Right lobe of liver (tissue), 4 donors: ENCODE results near the gene IGSF10.

Experiments used
- POLR2A ChIP-seq: fragments of 450-650 bp; IDR thresholded peaks from one replicate; pipeline ENCODE4 v1.6.1; 2017; ENCODE audit warnings: antibody characterized with exemption, mild to moderate bottlenecking
- TF ChIP-seq, protein P1 (sequence below), 4 donors: fragments of 200-600 bp in 3 of 4; fragments of 450-650 bp in 1 of 4; IDR thresholded peaks; one replicate each; pipeline versions ENCODE4 v1.5.1 to v1.8.0; 2016 to 2022; ENCODE audit warnings: antibody characterized with exemption in 4 of 4, mild to moderate bottlenecking in 2 of 4
- donor health status: DM: no; HTN: no; CAD: no.
- donor health status: DM: no; HTN: no; CAD: no.
- donor health status: DM: no; HTN: yes; CAD: no.

DNA sequence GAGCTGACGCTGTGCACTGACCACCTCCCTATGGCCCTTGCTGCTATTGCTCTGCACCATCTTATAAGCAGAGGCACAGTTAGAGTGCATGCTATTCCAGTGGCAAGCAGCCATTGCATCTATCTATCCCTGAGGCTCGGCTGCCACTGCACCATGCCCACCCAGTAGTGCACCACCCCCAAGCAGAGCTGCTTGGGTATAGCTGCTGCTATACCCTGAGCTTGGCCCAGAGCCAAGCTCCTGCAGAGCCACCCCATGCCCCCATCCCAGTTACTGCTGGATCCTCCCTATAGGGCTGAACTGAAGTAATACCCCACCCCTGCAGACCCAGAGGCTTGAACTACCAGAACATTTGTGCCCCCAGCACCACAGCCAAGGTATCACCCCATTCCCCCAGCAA is 19.6 kb upstream of the IGSF10 start:
- no peak for TF ChIP-seq POLR2A
- TF ChIP-seq, protein P1, sequence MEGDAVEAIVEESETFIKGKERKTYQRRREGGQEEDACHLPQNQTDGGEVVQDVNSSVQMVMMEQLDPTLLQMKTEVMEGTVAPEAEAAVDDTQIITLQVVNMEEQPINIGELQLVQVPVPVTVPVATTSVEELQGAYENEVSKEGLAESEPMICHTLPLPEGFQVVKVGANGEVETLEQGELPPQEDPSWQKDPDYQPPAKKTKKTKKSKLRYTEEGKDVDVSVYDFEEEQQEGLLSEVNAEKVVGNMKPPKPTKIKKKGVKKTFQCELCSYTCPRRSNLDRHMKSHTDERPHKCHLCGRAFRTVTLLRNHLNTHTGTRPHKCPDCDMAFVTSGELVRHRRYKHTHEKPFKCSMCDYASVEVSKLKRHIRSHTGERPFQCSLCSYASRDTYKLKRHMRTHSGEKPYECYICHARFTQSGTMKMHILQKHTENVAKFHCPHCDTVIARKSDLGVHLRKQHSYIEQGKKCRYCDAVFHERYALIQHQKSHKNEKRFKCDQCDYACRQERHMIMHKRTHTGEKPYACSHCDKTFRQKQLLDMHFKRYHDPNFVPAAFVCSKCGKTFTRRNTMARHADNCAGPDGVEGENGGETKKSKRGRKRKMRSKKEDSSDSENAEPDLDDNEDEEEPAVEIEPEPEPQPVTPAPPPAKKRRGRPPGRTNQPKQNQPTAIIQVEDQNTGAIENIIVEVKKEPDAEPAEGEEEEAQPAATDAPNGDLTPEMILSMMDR (IDR thresholded peaks at IDR 0.05) = no peak
